Uterus (tissue), 4 donors: ENCODE data around the gene TUT7. TPM values are rescaled to one million over a fixed set of nuclear protein-coding genes. Genes with fewer than 3 reads are reported as not detected.
A peak's percentile ranks its signal among the peaks of the same experiment; 100 is the strongest.
"Not testable (repeated sequence)": the region's sequence is repeated elsewhere in the genome, so short reads cannot be mapped to it uniquely, and the experiment has no call there.

Experiments
- DNase-seq, 2 donors: peaks; one replicate each; pipeline ENCODE4 v3.0.0-alpha.2; 2019 to 2020
- H3K27ac ChIP-seq, 2 donors: fragments of 200-600 bp; sonication (generic); 1 replicate in 1 of 2; 2 replicates in 1 of 2; pipeline ENCODE4 v1.5.1; 2016 to 2018
- H3K27me3 ChIP-seq, 2 donors: fragments of 200-600 bp; sonication (generic); one replicate each; pipeline ENCODE4 v1.5.1; 2018 to 2019; ENCODE audit warnings: control low read depth in 1 of 2
- H3K36me3 ChIP-seq, 2 donors: fragments of 200-600 bp; sonication (generic); one replicate each; pipeline ENCODE4 v1.5.1; 2019; ENCODE audit warnings: control low read depth in 1 of 2
- H3K4me1 ChIP-seq, 2 donors: fragments of 200-600 bp; sonication (generic); one replicate each; pipeline ENCODE4 v1.5.1; 2018 to 2019; ENCODE audit warnings: control low read depth in 1 of 2
- H3K4me3 ChIP-seq, 2 donors: fragments of 200-600 bp; sonication (generic); 1 replicate in 1 of 2; 2 replicates in 1 of 2; pipeline ENCODE4 v1.5.1; 2018 to 2019; ENCODE audit warnings: mild to moderate bottlenecking in 1 of 2
- H3K9me3 ChIP-seq, 2 donors: fragments of 200-600 bp; sonication (generic); one replicate each; pipeline ENCODE4 v1.5.1; 2019; ENCODE audit warnings: control low read depth in 1 of 2
- POLR2A ChIP-seq, 2 donors: fragments of 450-650 bp; IDR thresholded peaks; one replicate each; pipeline ENCODE4 v1.6.1; 2016; ENCODE audit warnings: antibody characterized with exemption in 2 of 2, mild to moderate bottlenecking in 1 of 2, moderate library complexity in 1 of 2
- intact Hi-C: fragments of 100-400 bp; cut with DNase I; formaldehyde crosslinking; loops from one replicate; pipeline ENCODE4 v1.15.1; 2023; ENCODE audit warnings: low total_unique reads
- total RNA-seq, 4 donors: library from RNA; depleted of rRNA in 3 of 4; stranded (reverse); fragments of >200 nt in 3 of 4; gene quantifications; one replicate each; pipeline versions ENCODE4 v1.1.0 to v1.2.4, GENCODE V29; 2014 to 2023
- TF ChIP-seq, protein P1 (sequence below), 4 experiments: fragments of 200-600 bp in 2 of 4; fragments of 450-650 bp in 2 of 4; sonication (generic) in 2 of 4; IDR thresholded peaks; one replicate each; pipeline ENCODE4 v1.5.1; 2016 to 2019; ENCODE audit warnings: antibody characterized with exemption in 4 of 4, mild to moderate bottlenecking in 2 of 4, moderate library complexity in 1 of 4
- donor health status: DM: yes; HTN: yes; CAD: no.

TUT7 gene
- total RNA-seq: 10 to 100 TPM; 13.8 to 41.5 (median 20.3) TPM

DNA sequence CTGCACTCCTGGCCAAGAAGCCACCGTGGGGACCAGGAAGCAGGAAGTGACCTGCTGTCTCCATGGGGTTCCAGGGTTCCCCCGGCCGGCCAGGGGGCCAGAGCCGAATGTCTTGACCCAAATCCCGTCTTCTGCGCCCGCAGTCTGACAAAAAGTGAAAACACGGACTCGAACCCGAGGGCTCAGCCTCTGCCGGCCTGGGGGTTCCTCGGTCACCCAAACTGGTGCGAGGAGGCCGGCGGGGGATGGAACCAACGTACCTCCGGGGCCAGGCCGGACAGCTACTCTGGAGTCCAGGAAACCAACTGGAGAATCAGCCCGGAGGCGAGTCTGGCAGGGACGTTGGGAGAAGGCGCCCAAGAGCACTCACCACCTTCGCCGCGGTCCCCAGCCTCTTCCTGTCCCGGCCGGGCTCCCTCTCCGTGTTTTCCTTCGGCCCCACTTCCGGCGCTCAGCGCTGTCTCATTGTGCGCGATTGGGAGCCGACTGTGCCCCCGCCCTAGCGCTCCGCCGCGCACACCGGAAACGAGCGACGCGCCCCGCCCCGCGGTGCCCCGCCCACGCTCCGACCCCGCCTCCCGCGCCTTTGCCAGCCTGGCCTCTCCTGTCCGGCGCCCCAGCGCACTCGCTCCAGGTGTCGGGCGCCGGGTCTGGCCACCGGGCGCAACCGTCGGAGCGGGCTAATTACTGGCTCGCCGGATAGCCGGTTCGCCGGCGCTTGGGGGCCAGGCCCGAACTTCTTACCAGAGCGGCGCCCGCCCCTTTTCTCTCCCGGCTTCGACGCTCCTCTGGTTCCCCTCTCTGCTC is at the start of gene TUT7:
TSS of gene TUT7 (minus strand) at position 400 of the 807 bp plus-strand sequence. CDS start 1,211 bp downstream, outside the sequence.
- peak within 1 kb of the TSS; percentile 90 to 92 for H3K27ac ChIP-seq
- peak; percentile 93 to 97 for DNase-seq
- TF ChIP-seq, protein P1, sequence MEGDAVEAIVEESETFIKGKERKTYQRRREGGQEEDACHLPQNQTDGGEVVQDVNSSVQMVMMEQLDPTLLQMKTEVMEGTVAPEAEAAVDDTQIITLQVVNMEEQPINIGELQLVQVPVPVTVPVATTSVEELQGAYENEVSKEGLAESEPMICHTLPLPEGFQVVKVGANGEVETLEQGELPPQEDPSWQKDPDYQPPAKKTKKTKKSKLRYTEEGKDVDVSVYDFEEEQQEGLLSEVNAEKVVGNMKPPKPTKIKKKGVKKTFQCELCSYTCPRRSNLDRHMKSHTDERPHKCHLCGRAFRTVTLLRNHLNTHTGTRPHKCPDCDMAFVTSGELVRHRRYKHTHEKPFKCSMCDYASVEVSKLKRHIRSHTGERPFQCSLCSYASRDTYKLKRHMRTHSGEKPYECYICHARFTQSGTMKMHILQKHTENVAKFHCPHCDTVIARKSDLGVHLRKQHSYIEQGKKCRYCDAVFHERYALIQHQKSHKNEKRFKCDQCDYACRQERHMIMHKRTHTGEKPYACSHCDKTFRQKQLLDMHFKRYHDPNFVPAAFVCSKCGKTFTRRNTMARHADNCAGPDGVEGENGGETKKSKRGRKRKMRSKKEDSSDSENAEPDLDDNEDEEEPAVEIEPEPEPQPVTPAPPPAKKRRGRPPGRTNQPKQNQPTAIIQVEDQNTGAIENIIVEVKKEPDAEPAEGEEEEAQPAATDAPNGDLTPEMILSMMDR (IDR thresholded peaks at IDR 0.05): peak in 1 of 4 experiments; percentile 36
- peak; percentile 52 to 87 for TF ChIP-seq POLR2A (IDR thresholded peaks at IDR 0.05)
- H3K27me3 ChIP-seq: no peaks in the 10 kb centered on the region
- H3K4me3 ChIP-seq: peak within 1 kb of the TSS; percentile 65 to 93
- no peaks in the 10 kb centered on the region for H3K36me3 ChIP-seq
- H3K9me3 ChIP-seq: no peaks in the 10 kb centered on the region
- intact Hi-C loops: no loop called here
- peaks cover 4% of the 10 kb centered on the region in 2 donors for H3K4me1 ChIP-seq

DNA sequence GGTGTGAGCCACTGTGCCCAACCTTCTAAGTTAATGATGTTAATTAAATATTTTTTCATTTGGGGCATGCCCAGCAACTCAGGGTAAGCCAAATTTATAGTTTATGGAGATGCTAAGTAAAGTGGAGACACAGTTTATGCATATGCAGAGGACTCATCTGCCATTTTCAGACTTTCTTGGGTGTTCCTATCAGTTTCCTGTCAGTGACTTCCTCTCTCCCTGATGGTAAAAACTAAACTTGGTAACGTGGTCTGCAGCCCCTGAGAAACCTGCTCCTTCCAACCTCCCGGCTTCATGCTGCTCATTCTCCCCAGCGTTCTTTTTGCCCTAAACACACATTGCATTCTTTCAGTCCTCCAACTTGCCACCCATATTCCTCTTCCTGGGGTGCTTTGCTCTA is 48.4 kb upstream of the TUT7 start:
- Histone ChIP-seq H3K36me3 (no peaks in the 10 kb centered on the region), H3K4me1 (no peaks in the 10 kb centered on the region), H3K27me3 (no peaks in the 10 kb centered on the region), H3K9me3 (no peaks in the 10 kb centered on the region), H3K27ac (no peak overlapping the region), H3K4me3 (no peak overlapping the region)
- TF ChIP-seq, protein P1 (IDR thresholded peaks at IDR 0.05): no peak
- TF ChIP-seq POLR2A (IDR thresholded peaks at IDR 0.05): no peak
- DNase-seq: no peak
- intact Hi-C loops: no loop called here

- TF ChIP-seq, protein P1 (IDR thresholded peaks at IDR 0.05): no peak
- TF ChIP-seq POLR2A (IDR thresholded peaks at IDR 0.05): no peak
- Histone ChIP-seq H3K27me3 (no peaks in the 10 kb centered on the region), H3K4me3 (no peak overlapping the region), H3K9me3 (no peaks in the 10 kb centered on the region), H3K27ac (no peak overlapping the region), H3K4me1 (no peaks in the 10 kb centered on the region), H3K36me3 (no peaks in the 10 kb centered on the region)
- DNase-seq: no peak
- intact Hi-C loops: no loop called here
Observed at GRCh38 chr9:86396412-86396811, 42.2 kb upstream of the TUT7 start.

DNA sequence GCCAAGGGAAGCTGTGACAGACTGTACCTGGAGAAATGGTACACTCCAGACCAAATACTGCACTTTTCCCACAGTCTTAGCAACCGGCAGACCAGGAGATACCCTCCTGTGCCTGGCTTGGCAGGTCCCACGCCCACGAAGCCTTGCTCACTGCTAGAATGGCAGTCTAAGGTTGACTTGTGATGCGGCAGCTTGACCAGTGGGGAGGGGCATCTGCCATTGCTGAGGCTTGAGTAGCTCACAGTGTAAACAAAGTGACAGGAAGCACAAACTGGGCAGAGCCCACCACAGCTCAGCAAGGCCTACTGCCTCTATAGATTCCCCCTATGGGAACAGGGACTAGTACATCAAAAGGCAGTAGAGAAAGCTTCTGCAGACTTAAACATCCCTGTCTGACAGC is 36.0 kb upstream of the TUT7 start:
- H3K27ac ChIP-seq, H3K4me1 ChIP-seq, DNase-seq, H3K9me3 ChIP-seq, H3K4me3 ChIP-seq, H3K36me3 ChIP-seq, H3K27me3 ChIP-seq, intact Hi-C loops: not testable (repeated sequence)

DNA sequence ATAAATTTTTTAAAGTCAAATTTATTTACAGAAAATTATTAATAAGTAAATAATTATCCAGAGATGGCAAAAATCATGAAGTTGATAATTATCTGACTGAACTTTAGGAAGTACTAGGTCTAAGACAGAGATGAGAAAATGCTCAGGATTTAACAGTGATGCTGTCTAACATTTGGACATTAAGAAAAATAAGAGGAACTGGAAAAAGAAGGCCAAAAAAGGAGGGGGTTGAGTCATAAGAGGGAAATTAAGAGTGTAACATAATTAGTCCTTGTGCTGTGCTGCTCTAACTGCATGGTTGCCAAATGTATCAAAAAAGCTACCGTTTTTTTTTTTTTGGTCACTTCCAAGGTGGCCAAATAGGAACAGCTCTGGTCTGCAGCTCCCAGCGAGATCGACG is 35.4 kb upstream of the TUT7 start:
- Histone ChIP-seq H3K27me3 (no peaks in the 10 kb centered on the region), H3K4me1 (no peaks in the 10 kb centered on the region), H3K36me3 (no peaks in the 10 kb centered on the region), H3K9me3 (peaks cover 0 to under 1% of the 10 kb centered on the region in 2 donors), H3K27ac (no peak overlapping the region), H3K4me3 (no peak overlapping the region)
- no peak for DNase-seq
- intact Hi-C loops: no loop called here
- TF ChIP-seq, protein P1 (IDR thresholded peaks at IDR 0.05): no peak
- TF ChIP-seq POLR2A (IDR thresholded peaks at IDR 0.05): no peak
